ENCODE measurements around the gene LHPP. TPM values are rescaled to one million over a fixed set of nuclear protein-coding genes. Genes with fewer than 3 reads are reported as not detected.

Gene LHPP
- total RNA-seq, 1 donor from 2014 or later, result 16.2 TPM

GRCh38 chr10:124530816-124531215 is 69.2 kb downstream of the LHPP start:
- no peak for TF ChIP-seq CTCF (IDR thresholded peaks at IDR 0.05)
- H3K27me3 ChIP-seq, result no peaks in the 10 kb centered on the region
- H3K27ac ChIP-seq, result no peak overlapping the region
- no peaks in the 10 kb centered on the region for H3K36me3 ChIP-seq
- H3K9me3 ChIP-seq, result no peaks in the 10 kb centered on the region
- intact Hi-C loops (cut with DNase I), result no loop called here
- ATAC-seq (no peak), DNase-seq (no peak)
- H3K4me1 ChIP-seq, result peaks cover 5% of the 10 kb centered on the region
- no peak overlapping the region for H3K4me3 ChIP-seq

- Histone ChIP-seq H3K9me3 (no peaks in the 10 kb centered on the region), H3K4me1 (peaks cover 5% of the 10 kb centered on the region), H3K27me3 (no peaks in the 10 kb centered on the region), H3K4me3 (no peak overlapping the region), H3K27ac (no peak overlapping the region), H3K36me3 (no peaks in the 10 kb centered on the region)
- intact Hi-C loops (cut with DNase I), result no loop called here
- no peak for ATAC-seq
- no peak for DNase-seq
- peak; percentile 10 for TF ChIP-seq CTCF (IDR thresholded peaks at IDR 0.05)
Observed at GRCh38 chr10:124532106-124532641, 70.6 kb downstream of the LHPP start.

GRCh38 chr10:124532788-124533187 is 71.2 kb downstream of the LHPP start:
- DNase-seq, result no peak
- intact Hi-C loops (cut with DNase I), result no loop called here
- no peak overlapping the region for H3K4me3 ChIP-seq
- no peaks in the 10 kb centered on the region for H3K9me3 ChIP-seq
- TF ChIP-seq CTCF (IDR thresholded peaks at IDR 0.05), result no peak
- H3K27me3 ChIP-seq, result no peaks in the 10 kb centered on the region
- H3K27ac ChIP-seq, result no peak overlapping the region
- no peaks in the 10 kb centered on the region for H3K36me3 ChIP-seq
- H3K4me1 ChIP-seq, result peaks cover 5% of the 10 kb centered on the region
- no peak for ATAC-seq

- intact Hi-C loops (cut with DNase I), result no loop called here
Observed at GRCh38 chr10:124533266-124533665, 71.6 kb downstream of the LHPP start.

GRCh38 chr10:124534231-124534798 is 72.7 kb downstream of the LHPP start:
- H3K27ac ChIP-seq, result no peak overlapping the region
- H3K9me3 ChIP-seq, result no peaks in the 10 kb centered on the region
- peak; percentile 38 for ATAC-seq
- H3K27me3 ChIP-seq, result no peaks in the 10 kb centered on the region
- no peak for DNase-seq
- H3K4me3 ChIP-seq, result no peak overlapping the region
- intact Hi-C loops (cut with DNase I), result no loop called here
- H3K36me3 ChIP-seq, result no peaks in the 10 kb centered on the region
- peak; percentile 19 for TF ChIP-seq CTCF (IDR thresholded peaks at IDR 0.05)
- peaks cover 5% of the 10 kb centered on the region for H3K4me1 ChIP-seq

More at GRCh38 chr10:124533266-124533665, 71.6 kb downstream of the LHPP start:
- no peak for ATAC-seq
- Histone ChIP-seq H3K9me3 (no peaks in the 10 kb centered on the region), H3K36me3 (no peaks in the 10 kb centered on the region), H3K4me1 (peaks cover 5% of the 10 kb centered on the region), H3K4me3 (no peak overlapping the region), H3K27me3 (no peaks in the 10 kb centered on the region), H3K27ac (no peak overlapping the region)
- no peak for TF ChIP-seq CTCF (IDR thresholded peaks at IDR 0.05)
- DNase-seq, result no peak

Measured in upper lobe of right lung (tissue), 1 donor.